Caki2 (cell line): ENCODE measurements around the gene SPOCK2. TPM values are rescaled to one million over a fixed set of nuclear protein-coding genes. Genes with fewer than 3 reads are reported as not detected.

Experiments
- DNase-seq: peaks from one replicate; pipeline ENCODE4 v3.0.0-alpha.2; 2015; ENCODE audit warnings: low read depth
- in situ Hi-C: cut with HindIII; loops from 2 replicates; pipeline ENCODE4 v1.10.0; 2016; ENCODE audit warnings: low sequenced_read_pairs, low pct_unique_long_range_greater_than_20kb, mixed read lengths
- total RNA-seq: library from RNA; depleted of rRNA; stranded (reverse); fragments of >200 nt; shearing (Covaris generic); gene quantifications from 2 replicates; pipeline ENCODE4 v1.2.3, GENCODE V29; 2014; ENCODE audit warnings: low replicate concordance

The SPOCK2 gene
- total RNA-seq, 1 experiment from 2014 or later: 0.41 TPM

- DNase-seq: no peak
- in situ Hi-C loops: no loop called here
Measured at GRCh38 chr10:72095195-72095594, 6.8 kb upstream of the SPOCK2 start.

- in situ Hi-C loops: no loop called here
- no peak for DNase-seq
Measured at GRCh38 chr10:72094574-72094973, 6.2 kb upstream of the SPOCK2 start.

- DNase-seq: no peak
- in situ Hi-C loops: no loop called here
Measured at GRCh38 chr10:72093450-72093849, 5.1 kb upstream of the SPOCK2 start.

- DNase-seq: no peak
- in situ Hi-C loops: no loop called here
Measured at GRCh38 chr10:72092987-72093386, 4.6 kb upstream of the SPOCK2 start.

GRCh38 chr10:72092171-72092924, 4.0 kb upstream of the SPOCK2 start:
- DNase-seq: no peak
- in situ Hi-C loops: no loop called here

GRCh38 chr10:72090326-72090725, 2.0 kb upstream of the SPOCK2 start:
- in situ Hi-C loops: no loop called here
- no peak for DNase-seq

- DNase-seq: no peak
- in situ Hi-C loops: no loop called here
Measured at GRCh38 chr10:72089618-72090017, 1.3 kb upstream of the SPOCK2 start.

GRCh38 chr10:72088889-72089575, 681 bp upstream of the SPOCK2 start:
- in situ Hi-C loops: no loop called here
- DNase-seq: no peak

GRCh38 chr10:72087392-72087968, 871 bp downstream of the SPOCK2 start:
- in situ Hi-C loops: no loop called here

GRCh38 chr10:72086466-72087391, 1.6 kb downstream of the SPOCK2 start:
- no peak for DNase-seq
- in situ Hi-C loops: no loop called here

More at GRCh38 chr10:72087392-72087968, 871 bp downstream of the SPOCK2 start:
- DNase-seq: no peak

- in situ Hi-C loops: no loop called here
- DNase-seq: no peak
Measured at GRCh38 chr10:72085864-72086465, 2.4 kb downstream of the SPOCK2 start.

GRCh38 chr10:72085166-72085565, 3.2 kb downstream of the SPOCK2 start:
- no peak for DNase-seq
- in situ Hi-C loops: no loop called here

GRCh38 chr10:72083790-72084459, 4.4 kb downstream of the SPOCK2 start:
- in situ Hi-C loops: no loop called here
- no peak for DNase-seq

GRCh38 chr10:72082856-72083789, 5.2 kb downstream of the SPOCK2 start:
- DNase-seq: no peak
- in situ Hi-C loops: no loop called here

- in situ Hi-C loops: no loop called here
- DNase-seq: no peak
Measured at GRCh38 chr10:72081772-72082590, 6.4 kb downstream of the SPOCK2 start.

- DNase-seq: no peak
- in situ Hi-C loops: no loop called here
Measured at GRCh38 chr10:72081210-72081609, 7.1 kb downstream of the SPOCK2 start.
